Activated T-cell treated with anti-CD3 and anti-CD28 coated beads, Interleukin-2, amount 50 U/mL, for 4 hours (primary cell): ENCODE measurements around the gene VAV2. TPM values are rescaled to one million over a fixed set of nuclear protein-coding genes. Genes with fewer than 3 reads are reported as not detected.
"Not testable (repeated sequence)": the region's sequence is repeated elsewhere in the genome, so short reads cannot be mapped to it uniquely, and the experiment has no call there.

Source experiments
- ATAC-seq, 2 donors: fragments of 200-7000 bp; cut with Tn5 transposase; one replicate each; pipeline ENCODE4 v1.10.0; 2021
- DNase-seq: peaks from one replicate; pipeline ENCODE4 v3.0.0-alpha.2; 2020
- H3K27me3 Mint-ChIP-seq: one replicate; pipeline ENCODE4 v1.8.0; 2021; ENCODE audit warnings: low read depth, mixed read lengths
- H3K36me3 Mint-ChIP-seq: one replicate; pipeline ENCODE4 v1.8.0; 2022; ENCODE audit warnings: mixed read lengths; ENCODE audit not compliant: insufficient read depth
- H3K4me1 Mint-ChIP-seq: one replicate; pipeline ENCODE4 v1.8.0; 2021; ENCODE audit warnings: low read depth, mixed read lengths
- H3K4me3 Mint-ChIP-seq: one replicate; pipeline ENCODE4 v1.8.0; 2021; ENCODE audit warnings: mild to moderate bottlenecking, moderate library complexity, mixed read lengths
- H3K9me3 Mint-ChIP-seq: one replicate; pipeline ENCODE4 v1.8.0; 2021; ENCODE audit warnings: mixed read lengths
- total RNA-seq, 3 donors: library from RNA; stranded (reverse); gene quantifications; one replicate each; pipeline ENCODE4 v1.2.1, GENCODE V29; 2021

VAV2 gene
- total RNA-seq, 3 donors from 2014 or later = 2.7 to 3.7 (median 3.2) TPM

GRCh38 chr9:133933426-133934026 lies 58.6 kb downstream of the VAV2 start:
- DNase-seq = no peak
- Mint-ChIP-seq H3K4me3 (no peak overlapping the region), H3K9me3 (no peaks in the 10 kb centered on the region), H3K4me1 (no peaks in the 10 kb centered on the region), H3K36me3 (no peaks in the 10 kb centered on the region), H3K27me3 (no peaks in the 10 kb centered on the region)
- ATAC-seq = no peak

GRCh38 chr9:133932633-133933032 lies 59.5 kb downstream of the VAV2 start:
- Mint-ChIP-seq H3K27me3 (no peaks in the 10 kb centered on the region), H3K4me1 (no peaks in the 10 kb centered on the region), H3K4me3 (no peak overlapping the region), H3K36me3 (no peaks in the 10 kb centered on the region), H3K9me3 (no peaks in the 10 kb centered on the region)
- DNase-seq (no peak), ATAC-seq (no peak)

GRCh38 chr9:133932181-133932580 lies 59.9 kb downstream of the VAV2 start:
- H3K4me1 Mint-ChIP-seq = no peaks in the 10 kb centered on the region

GRCh38 chr9:133930682-133931485 lies 61.2 kb downstream of the VAV2 start:
- Mint-ChIP-seq H3K4me3 (no peak overlapping the region), H3K9me3 (no peaks in the 10 kb centered on the region), H3K4me1 (no peaks in the 10 kb centered on the region), H3K36me3 (no peaks in the 10 kb centered on the region), H3K27me3 (no peaks in the 10 kb centered on the region)
- DNase-seq (no peak), ATAC-seq (no peak)

More at GRCh38 chr9:133932181-133932580, 59.9 kb downstream of the VAV2 start:
- ATAC-seq = no peak
- Mint-ChIP-seq H3K36me3 (no peaks in the 10 kb centered on the region), H3K4me3 (no peak overlapping the region), H3K27me3 (no peaks in the 10 kb centered on the region), H3K9me3 (no peaks in the 10 kb centered on the region)
- DNase-seq = no peak

GRCh38 chr9:133930046-133930681 lies 62.0 kb downstream of the VAV2 start:
- Mint-ChIP-seq H3K27me3 (no peaks in the 10 kb centered on the region), H3K36me3 (no peaks in the 10 kb centered on the region), H3K4me3 (no peak overlapping the region), H3K9me3 (no peaks in the 10 kb centered on the region), H3K4me1 (no peaks in the 10 kb centered on the region)
- no peak for DNase-seq
- ATAC-seq = no peak

GRCh38 chr9:133929599-133929998 lies 62.5 kb downstream of the VAV2 start:
- H3K4me1 Mint-ChIP-seq = no peaks in the 10 kb centered on the region
- no peak overlapping the region for H3K4me3 Mint-ChIP-seq
- H3K36me3 Mint-ChIP-seq = no peaks in the 10 kb centered on the region
- no peak for ATAC-seq
- DNase-seq = no peak
- H3K9me3 Mint-ChIP-seq = no peaks in the 10 kb centered on the region
- no peaks in the 10 kb centered on the region for H3K27me3 Mint-ChIP-seq

- ATAC-seq (no peak), DNase-seq (no peak)
- H3K27me3 Mint-ChIP-seq = no peaks in the 10 kb centered on the region
- no peaks in the 10 kb centered on the region for H3K4me1 Mint-ChIP-seq
- no peak overlapping the region for H3K4me3 Mint-ChIP-seq
- no peaks in the 10 kb centered on the region for H3K36me3 Mint-ChIP-seq
- H3K9me3 Mint-ChIP-seq = no peaks in the 10 kb centered on the region
These were observed 63.8 kb downstream of the VAV2 start for GRCh38 chr9:133928248-133928764.

- H3K36me3 Mint-ChIP-seq = peaks cover 2% of the 10 kb centered on the region
- no peaks in the 10 kb centered on the region for H3K27me3 Mint-ChIP-seq
- no peaks in the 10 kb centered on the region for H3K4me1 Mint-ChIP-seq
- ATAC-seq (no peak), DNase-seq (no peak)
- no peaks in the 10 kb centered on the region for H3K9me3 Mint-ChIP-seq
- H3K4me3 Mint-ChIP-seq = no peak overlapping the region
These were observed 65.1 kb downstream of the VAV2 start for GRCh38 chr9:133927041-133927440.

- no peak for ATAC-seq
- Mint-ChIP-seq H3K9me3 (no peaks in the 10 kb centered on the region), H3K4me1 (no peaks in the 10 kb centered on the region), H3K4me3 (no peak overlapping the region), H3K27me3 (no peaks in the 10 kb centered on the region), H3K36me3 (peaks cover 2% of the 10 kb centered on the region)
- no peak for DNase-seq
These were observed 65.8 kb downstream of the VAV2 start for GRCh38 chr9:133926165-133926856.

- H3K27me3 Mint-ChIP-seq = no peaks in the 10 kb centered on the region
- H3K4me1 Mint-ChIP-seq = no peaks in the 10 kb centered on the region
- no peaks in the 10 kb centered on the region for H3K9me3 Mint-ChIP-seq
- H3K36me3 Mint-ChIP-seq = peaks cover 2% of the 10 kb centered on the region
- DNase-seq (no peak), ATAC-seq (no peak)
- no peak overlapping the region for H3K4me3 Mint-ChIP-seq
These were observed 67.7 kb downstream of the VAV2 start for GRCh38 chr9:133924453-133924852.

- DNase-seq, H3K9me3 Mint-ChIP-seq, H3K36me3 Mint-ChIP-seq, H3K27me3 Mint-ChIP-seq, H3K4me3 Mint-ChIP-seq, ATAC-seq, H3K4me1 Mint-ChIP-seq: not testable (repeated sequence)
These were observed 68.5 kb downstream of the VAV2 start for GRCh38 chr9:133923608-133924007.

GRCh38 chr9:133921866-133922265 lies 70.3 kb downstream of the VAV2 start:
- Mint-ChIP-seq H3K9me3 (no peaks in the 10 kb centered on the region), H3K4me1 (no peaks in the 10 kb centered on the region), H3K4me3 (no peak overlapping the region), H3K27me3 (peaks cover 4% of the 10 kb centered on the region), H3K36me3 (peaks cover 2% of the 10 kb centered on the region)
- DNase-seq (no peak), ATAC-seq (no peak)

- Mint-ChIP-seq H3K9me3 (no peaks in the 10 kb centered on the region), H3K27me3 (peaks cover 4% of the 10 kb centered on the region), H3K4me3 (no peak overlapping the region), H3K36me3 (peaks cover 2% of the 10 kb centered on the region), H3K4me1 (peaks cover 1% of the 10 kb centered on the region)
- ATAC-seq (no peak), DNase-seq (no peak)
These were observed 71.7 kb downstream of the VAV2 start for GRCh38 chr9:133920471-133920870.
